Esophagus squamous epithelium (tissue), 4 donors: Measurements from ENCODE around the gene MED15.

ENCODE experiments used
- POLR2A ChIP-seq, 4 donors: fragments of 450-650 bp; IDR thresholded peaks; one replicate each; pipeline ENCODE4 v1.6.1; 2017; ENCODE audit warnings: antibody characterized with exemption in 4 of 4, mild to moderate bottlenecking in 4 of 4, moderate library complexity in 3 of 4
- TF ChIP-seq, protein P1 (sequence below), 6 experiments: fragments of 450-650 bp in 4 of 6; fragments of 200-600 bp in 2 of 6; sonication (generic) in 2 of 6; IDR thresholded peaks; one replicate each; pipeline ENCODE4 v1.5.1; 2016 to 2019; ENCODE audit warnings: antibody characterized with exemption in 6 of 6, mild to moderate bottlenecking in 4 of 6, moderate library complexity in 4 of 6

DNA sequence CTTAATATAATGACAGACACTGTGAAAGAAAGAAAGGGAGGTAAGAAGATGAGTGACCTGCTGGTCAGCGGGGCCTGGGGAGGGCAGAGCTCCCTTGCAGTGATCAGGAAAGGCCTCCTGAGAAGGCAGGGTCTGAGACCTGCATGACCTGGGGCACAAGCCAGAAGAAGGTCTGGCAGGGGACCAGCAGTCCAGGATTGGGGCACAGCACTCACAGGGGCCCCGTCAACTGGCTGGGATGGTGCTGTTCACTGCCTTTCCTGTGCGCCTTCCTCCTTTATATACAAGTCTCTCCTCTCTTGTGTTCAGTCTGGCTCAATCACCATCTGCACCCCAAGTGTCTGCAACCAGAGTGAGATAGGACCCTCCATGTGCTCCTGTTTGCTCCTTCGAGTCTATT lies 47.5 kb upstream of the MED15 start:
- TF ChIP-seq, protein P1, sequence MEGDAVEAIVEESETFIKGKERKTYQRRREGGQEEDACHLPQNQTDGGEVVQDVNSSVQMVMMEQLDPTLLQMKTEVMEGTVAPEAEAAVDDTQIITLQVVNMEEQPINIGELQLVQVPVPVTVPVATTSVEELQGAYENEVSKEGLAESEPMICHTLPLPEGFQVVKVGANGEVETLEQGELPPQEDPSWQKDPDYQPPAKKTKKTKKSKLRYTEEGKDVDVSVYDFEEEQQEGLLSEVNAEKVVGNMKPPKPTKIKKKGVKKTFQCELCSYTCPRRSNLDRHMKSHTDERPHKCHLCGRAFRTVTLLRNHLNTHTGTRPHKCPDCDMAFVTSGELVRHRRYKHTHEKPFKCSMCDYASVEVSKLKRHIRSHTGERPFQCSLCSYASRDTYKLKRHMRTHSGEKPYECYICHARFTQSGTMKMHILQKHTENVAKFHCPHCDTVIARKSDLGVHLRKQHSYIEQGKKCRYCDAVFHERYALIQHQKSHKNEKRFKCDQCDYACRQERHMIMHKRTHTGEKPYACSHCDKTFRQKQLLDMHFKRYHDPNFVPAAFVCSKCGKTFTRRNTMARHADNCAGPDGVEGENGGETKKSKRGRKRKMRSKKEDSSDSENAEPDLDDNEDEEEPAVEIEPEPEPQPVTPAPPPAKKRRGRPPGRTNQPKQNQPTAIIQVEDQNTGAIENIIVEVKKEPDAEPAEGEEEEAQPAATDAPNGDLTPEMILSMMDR (IDR thresholded peaks at IDR 0.05), result no peak
- TF ChIP-seq POLR2A (IDR thresholded peaks at IDR 0.05), result no peak
